Uterus (tissue), 4 donors: ENCODE measurements around the gene STBD1. TPM values are rescaled to one million over a fixed set of nuclear protein-coding genes. Genes with fewer than 3 reads are reported as not detected.

Experiments used
- DNase-seq, 2 donors: peaks; one replicate each; pipeline ENCODE4 v3.0.0-alpha.2; 2019 to 2020
- H3K27ac ChIP-seq, 2 donors: fragments of 200-600 bp; sonication (generic); 1 replicate in 1 of 2; 2 replicates in 1 of 2; pipeline ENCODE4 v1.5.1; 2016 to 2018
- H3K27me3 ChIP-seq, 2 donors: fragments of 200-600 bp; sonication (generic); one replicate each; pipeline ENCODE4 v1.5.1; 2018 to 2019; ENCODE audit warnings: control low read depth in 1 of 2
- H3K36me3 ChIP-seq, 2 donors: fragments of 200-600 bp; sonication (generic); one replicate each; pipeline ENCODE4 v1.5.1; 2019; ENCODE audit warnings: control low read depth in 1 of 2
- H3K4me1 ChIP-seq, 2 donors: fragments of 200-600 bp; sonication (generic); one replicate each; pipeline ENCODE4 v1.5.1; 2018 to 2019; ENCODE audit warnings: control low read depth in 1 of 2
- H3K4me3 ChIP-seq, 2 donors: fragments of 200-600 bp; sonication (generic); 1 replicate in 1 of 2; 2 replicates in 1 of 2; pipeline ENCODE4 v1.5.1; 2018 to 2019; ENCODE audit warnings: mild to moderate bottlenecking in 1 of 2
- H3K9me3 ChIP-seq, 2 donors: fragments of 200-600 bp; sonication (generic); one replicate each; pipeline ENCODE4 v1.5.1; 2019; ENCODE audit warnings: control low read depth in 1 of 2
- POLR2A ChIP-seq, 2 donors: fragments of 450-650 bp; IDR thresholded peaks; one replicate each; pipeline ENCODE4 v1.6.1; 2016; ENCODE audit warnings: antibody characterized with exemption in 2 of 2, mild to moderate bottlenecking in 1 of 2, moderate library complexity in 1 of 2
- intact Hi-C: fragments of 100-400 bp; cut with DNase I; formaldehyde crosslinking; loops from one replicate; pipeline ENCODE4 v1.15.1; 2023; ENCODE audit warnings: low total_unique reads
- total RNA-seq, 4 donors: library from RNA; depleted of rRNA in 3 of 4; stranded (reverse); fragments of >200 nt in 3 of 4; gene quantifications; one replicate each; pipeline versions ENCODE4 v1.1.0 to v1.2.4, GENCODE V29; 2014 to 2023
- TF ChIP-seq, protein P1 (sequence below), 4 experiments: fragments of 200-600 bp in 2 of 4; fragments of 450-650 bp in 2 of 4; sonication (generic) in 2 of 4; IDR thresholded peaks; one replicate each; pipeline ENCODE4 v1.5.1; 2016 to 2019; ENCODE audit warnings: antibody characterized with exemption in 4 of 4, mild to moderate bottlenecking in 2 of 4, moderate library complexity in 1 of 4
- donor health status: DM: yes; HTN: yes; CAD: no.

Gene STBD1
- total RNA-seq, 4 donors from 2014 or later = 0.59 to 5.5 (median 2.2) TPM

DNA sequence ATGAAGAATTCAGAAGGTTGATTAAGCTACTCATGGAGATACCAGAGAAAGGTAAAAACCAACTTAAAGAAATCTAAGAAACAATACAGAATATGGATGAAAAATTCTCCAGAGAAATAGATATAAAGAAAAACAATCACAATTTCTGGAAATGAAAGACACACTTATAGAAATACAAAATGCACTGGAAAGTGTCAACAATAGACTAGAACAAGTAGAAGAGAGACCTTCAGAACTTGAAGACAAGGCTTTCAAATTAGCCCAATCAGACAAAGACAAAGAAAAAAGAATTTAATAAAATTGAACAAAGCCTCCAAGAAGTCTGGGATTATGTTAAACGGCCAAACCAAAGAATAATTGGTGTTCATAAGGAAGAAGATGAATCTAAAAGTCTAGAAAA, 9.6 kb downstream of the STBD1 start:
- Histone ChIP-seq H3K27ac (no peak overlapping the region), H3K4me3 (no peak overlapping the region), H3K9me3 (no peaks in the 10 kb centered on the region), H3K27me3 (no peaks in the 10 kb centered on the region), H3K36me3 (no peaks in the 10 kb centered on the region), H3K4me1 (no peaks in the 10 kb centered on the region)
- no peak for DNase-seq
- intact Hi-C loops = no loop called here
- TF ChIP-seq, protein P1, sequence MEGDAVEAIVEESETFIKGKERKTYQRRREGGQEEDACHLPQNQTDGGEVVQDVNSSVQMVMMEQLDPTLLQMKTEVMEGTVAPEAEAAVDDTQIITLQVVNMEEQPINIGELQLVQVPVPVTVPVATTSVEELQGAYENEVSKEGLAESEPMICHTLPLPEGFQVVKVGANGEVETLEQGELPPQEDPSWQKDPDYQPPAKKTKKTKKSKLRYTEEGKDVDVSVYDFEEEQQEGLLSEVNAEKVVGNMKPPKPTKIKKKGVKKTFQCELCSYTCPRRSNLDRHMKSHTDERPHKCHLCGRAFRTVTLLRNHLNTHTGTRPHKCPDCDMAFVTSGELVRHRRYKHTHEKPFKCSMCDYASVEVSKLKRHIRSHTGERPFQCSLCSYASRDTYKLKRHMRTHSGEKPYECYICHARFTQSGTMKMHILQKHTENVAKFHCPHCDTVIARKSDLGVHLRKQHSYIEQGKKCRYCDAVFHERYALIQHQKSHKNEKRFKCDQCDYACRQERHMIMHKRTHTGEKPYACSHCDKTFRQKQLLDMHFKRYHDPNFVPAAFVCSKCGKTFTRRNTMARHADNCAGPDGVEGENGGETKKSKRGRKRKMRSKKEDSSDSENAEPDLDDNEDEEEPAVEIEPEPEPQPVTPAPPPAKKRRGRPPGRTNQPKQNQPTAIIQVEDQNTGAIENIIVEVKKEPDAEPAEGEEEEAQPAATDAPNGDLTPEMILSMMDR (IDR thresholded peaks at IDR 0.05) = no peak
- no peak for TF ChIP-seq POLR2A (IDR thresholded peaks at IDR 0.05)

DNA sequence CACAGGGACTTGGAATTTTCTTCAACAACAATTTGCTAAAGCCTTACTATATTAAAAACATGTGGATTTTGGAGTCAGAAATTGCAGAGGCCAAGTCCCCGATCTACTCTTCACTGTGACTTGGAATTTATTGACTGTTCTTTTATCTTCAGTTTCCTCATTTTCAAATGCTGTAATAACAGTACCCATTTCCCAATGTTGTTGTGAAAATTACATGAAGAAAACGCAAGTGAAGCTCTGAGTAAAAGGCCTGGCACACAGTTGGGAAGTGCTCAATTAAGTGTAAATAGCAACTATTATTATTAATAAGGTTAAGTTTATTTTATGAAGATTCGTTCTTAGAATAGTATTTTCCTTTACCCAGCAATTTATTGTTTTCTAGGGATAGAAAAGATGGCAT, 15.7 kb downstream of the STBD1 start:
- no peaks in the 10 kb centered on the region for H3K4me1 ChIP-seq
- H3K36me3 ChIP-seq = no peaks in the 10 kb centered on the region
- intact Hi-C loops = no loop called here
- no peak overlapping the region for H3K4me3 ChIP-seq
- TF ChIP-seq, protein P1 (IDR thresholded peaks at IDR 0.05) = no peak
- TF ChIP-seq POLR2A (IDR thresholded peaks at IDR 0.05) = no peak
- DNase-seq = no peak
- H3K27me3 ChIP-seq = no peaks in the 10 kb centered on the region
- no peak overlapping the region for H3K27ac ChIP-seq
- H3K9me3 ChIP-seq = peaks cover 0 to 17% of the 10 kb centered on the region in 2 donors

DNA sequence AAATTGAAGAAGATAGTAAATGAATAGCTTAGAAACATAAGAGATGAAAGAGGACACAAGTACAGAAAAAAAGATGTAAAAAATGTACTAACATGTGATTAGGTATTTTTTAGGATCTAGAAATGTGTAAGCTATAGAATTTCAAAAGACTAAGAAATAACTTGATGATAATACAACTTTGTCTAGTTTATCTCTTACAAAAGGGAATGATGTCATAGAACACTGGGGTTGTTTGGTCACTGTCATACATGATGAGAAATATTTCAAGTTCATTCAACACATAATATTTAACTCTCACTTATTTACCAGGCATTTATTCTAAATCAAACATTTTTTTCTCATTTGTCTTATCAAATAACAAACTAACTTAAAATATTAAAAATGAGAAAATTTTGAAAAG, 18.5 kb downstream of the STBD1 start:
- Histone ChIP-seq H3K4me1 (no peaks in the 10 kb centered on the region), H3K4me3 (no peak overlapping the region), H3K9me3 (peaks cover 0 to 26% of the 10 kb centered on the region in 2 donors), H3K27me3 (no peaks in the 10 kb centered on the region), H3K27ac (no peak overlapping the region), H3K36me3 (no peaks in the 10 kb centered on the region)
- TF ChIP-seq, protein P1 (IDR thresholded peaks at IDR 0.05) = no peak
- TF ChIP-seq POLR2A (IDR thresholded peaks at IDR 0.05) = no peak
- intact Hi-C loops = no loop called here
- DNase-seq = no peak

DNA sequence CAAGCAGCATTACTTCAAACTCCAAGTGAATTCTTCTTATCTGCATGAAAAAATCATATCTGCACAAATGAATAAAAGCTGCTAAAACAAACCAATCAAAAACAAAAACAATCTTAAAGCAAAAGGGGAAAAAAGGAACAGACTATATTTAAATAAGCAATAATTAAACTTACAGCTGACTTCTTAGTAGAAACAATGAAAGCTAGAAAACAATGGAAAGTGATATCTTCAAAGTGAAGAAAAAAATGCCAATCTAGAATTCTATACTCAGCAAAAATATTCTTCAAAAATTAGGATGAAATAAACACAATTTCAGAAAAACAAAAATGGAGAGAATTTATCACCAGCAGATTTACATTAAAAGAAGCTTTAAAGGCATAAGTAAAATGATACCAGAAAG, 20.0 kb downstream of the STBD1 start:
- intact Hi-C loops = no loop called here
- H3K27me3 ChIP-seq = no peaks in the 10 kb centered on the region
- no peaks in the 10 kb centered on the region for H3K36me3 ChIP-seq
- DNase-seq = no peak
- H3K4me3 ChIP-seq = no peak overlapping the region
- H3K27ac ChIP-seq = no peak overlapping the region
- no peak for TF ChIP-seq POLR2A (IDR thresholded peaks at IDR 0.05)
- TF ChIP-seq, protein P1 (IDR thresholded peaks at IDR 0.05) = no peak
- peaks cover 0 to 26% of the 10 kb centered on the region in 2 donors for H3K9me3 ChIP-seq
- no peaks in the 10 kb centered on the region for H3K4me1 ChIP-seq

DNA sequence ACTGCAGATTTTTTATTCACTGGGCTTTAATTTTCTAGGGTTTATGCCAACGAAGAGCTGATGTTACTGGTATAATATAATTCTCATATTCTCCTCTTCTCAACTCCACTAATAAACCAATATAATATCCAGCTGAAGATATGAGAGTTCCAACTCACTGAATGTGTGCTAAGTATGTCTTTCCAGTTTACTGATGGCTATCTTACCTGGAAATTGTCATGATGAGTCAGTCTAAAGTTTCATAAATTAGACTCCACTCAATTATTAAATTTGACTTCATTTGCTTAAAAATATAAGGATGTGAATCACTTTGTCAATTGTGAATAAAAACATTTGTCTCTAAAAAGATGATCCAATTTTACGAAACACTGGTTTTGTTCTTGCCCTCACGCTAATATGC, 28.4 kb downstream of the STBD1 start:
- H3K27me3 ChIP-seq = no peaks in the 10 kb centered on the region
- no peak overlapping the region for H3K27ac ChIP-seq
- TF ChIP-seq, protein P1 (IDR thresholded peaks at IDR 0.05) = no peak
- no peak for TF ChIP-seq POLR2A (IDR thresholded peaks at IDR 0.05)
- no peaks in the 10 kb centered on the region for H3K4me1 ChIP-seq
- no peak for DNase-seq
- no peaks in the 10 kb centered on the region for H3K36me3 ChIP-seq
- intact Hi-C loops = no loop called here
- no peak overlapping the region for H3K4me3 ChIP-seq
- no peaks in the 10 kb centered on the region for H3K9me3 ChIP-seq
